NCI-H1092 treated with DMSO at 0.1 percent for 48 hours (cell line): Measurements from ENCODE around the gene CDK14.
A peak's percentile ranks its signal among the peaks of the same experiment; 100 is the strongest.

Source experiments
- DNase-seq: peaks from one replicate; lab custom pipeline; 2025; lab: John Stamatoyannopoulos, UW

Gene CDK14

GRCh38 chr7:90595801-90596670 is at the start of gene CDK14:
TSS of gene CDK14 (plus strand) at chr7:90596321. CDS start at chr7:90596628, 307 bp downstream.
- peak; percentile 85 for DNase-seq

DNA sequence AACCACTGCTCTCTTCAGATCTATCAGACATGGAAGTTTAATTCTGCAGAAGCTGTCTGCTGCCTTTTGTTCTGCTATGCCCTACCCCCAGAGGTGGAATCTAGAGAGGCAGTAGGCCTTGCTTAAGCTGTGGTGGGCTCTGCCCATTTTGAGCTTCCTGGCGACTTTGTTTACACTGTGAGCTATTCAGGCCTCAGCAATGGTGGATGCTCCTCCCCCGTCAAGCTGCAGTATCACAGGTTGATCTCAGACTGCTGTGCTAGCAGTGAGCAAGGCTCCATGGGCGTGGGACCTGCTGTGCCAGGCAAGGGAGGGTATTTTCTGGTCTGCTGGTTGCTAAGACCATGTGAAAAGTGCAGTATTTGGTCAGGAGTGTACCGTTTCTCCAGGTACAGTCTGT is 45.1 kb upstream of the CDK14 start:
- DNase-seq = no peak

DNA sequence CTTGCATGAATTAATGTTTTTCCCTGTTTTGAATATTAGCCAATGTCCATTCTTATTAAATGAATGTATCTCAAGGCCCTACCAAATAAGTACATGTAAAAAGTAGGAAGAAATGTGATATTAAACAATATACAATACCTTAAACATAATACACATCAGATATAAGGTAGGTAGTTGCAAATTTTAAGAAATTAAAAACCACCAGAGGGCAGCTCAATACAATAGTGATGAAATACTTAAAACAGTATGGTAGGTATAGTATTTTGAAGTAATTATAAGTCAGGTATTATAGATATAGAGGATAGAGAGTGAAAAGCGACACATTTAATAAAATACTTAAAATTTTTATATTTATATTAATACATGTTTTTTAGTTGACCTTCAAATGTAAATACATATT is 43.6 kb upstream of the CDK14 start:
- peak; percentile 32 for DNase-seq

DNA sequence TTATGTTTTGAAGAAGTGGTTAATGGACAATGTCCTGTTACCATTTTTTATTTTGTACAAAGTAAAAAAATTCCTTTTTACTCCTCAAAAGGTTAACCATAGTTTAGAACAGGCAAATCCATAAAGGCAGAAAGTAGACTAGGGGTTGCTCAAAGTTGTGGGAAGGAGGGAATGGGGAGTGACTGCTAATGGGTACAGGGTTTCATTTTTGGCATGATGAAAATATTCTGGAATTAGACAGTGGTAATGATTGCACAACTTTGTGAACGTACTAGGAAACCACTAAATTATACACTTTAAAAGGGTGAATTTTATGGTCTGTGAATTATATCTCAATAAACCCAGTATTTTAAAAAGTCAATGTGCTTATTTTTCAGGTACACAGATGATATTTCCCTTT is 35.4 kb upstream of the CDK14 start:
- no peak for DNase-seq

- no peak for DNase-seq
Observed at GRCh38 chr7:90563286-90563685, 32.8 kb upstream of the CDK14 start.

GRCh38 chr7:90564455-90564854 is 31.7 kb upstream of the CDK14 start:
- DNase-seq = no peak

DNA sequence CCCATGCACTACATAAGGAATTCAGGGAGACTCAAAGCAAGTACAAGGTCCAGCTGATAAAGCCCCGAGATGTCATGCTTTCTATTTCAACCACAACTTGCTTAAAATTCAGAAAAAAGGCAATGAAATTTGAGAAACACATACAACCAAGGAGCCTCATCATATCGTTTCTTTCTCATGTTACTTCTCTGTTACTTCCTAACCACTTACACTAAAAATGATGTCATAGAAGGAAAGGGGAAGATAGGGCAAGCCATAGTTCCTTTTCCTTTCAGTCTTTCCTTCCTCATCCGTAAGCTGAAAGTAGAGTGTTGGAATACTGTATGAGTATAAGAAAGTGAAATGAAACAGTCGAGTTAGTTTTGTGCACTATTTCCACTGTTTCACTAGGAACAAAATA is 27.9 kb upstream of the CDK14 start:
- no peak for DNase-seq

- no peak for DNase-seq
Observed at GRCh38 chr7:90569368-90569767, 26.8 kb upstream of the CDK14 start.

- no peak for DNase-seq
Observed at GRCh38 chr7:90570373-90570959, 25.7 kb upstream of the CDK14 start.

GRCh38 chr7:90574146-90574819 is 21.8 kb upstream of the CDK14 start:
- DNase-seq = no peak

GRCh38 chr7:90574820-90575187 is 21.3 kb upstream of the CDK14 start:
- no peak for DNase-seq

GRCh38 chr7:90579181-90579688 is 16.9 kb upstream of the CDK14 start:
- DNase-seq = no peak

DNA sequence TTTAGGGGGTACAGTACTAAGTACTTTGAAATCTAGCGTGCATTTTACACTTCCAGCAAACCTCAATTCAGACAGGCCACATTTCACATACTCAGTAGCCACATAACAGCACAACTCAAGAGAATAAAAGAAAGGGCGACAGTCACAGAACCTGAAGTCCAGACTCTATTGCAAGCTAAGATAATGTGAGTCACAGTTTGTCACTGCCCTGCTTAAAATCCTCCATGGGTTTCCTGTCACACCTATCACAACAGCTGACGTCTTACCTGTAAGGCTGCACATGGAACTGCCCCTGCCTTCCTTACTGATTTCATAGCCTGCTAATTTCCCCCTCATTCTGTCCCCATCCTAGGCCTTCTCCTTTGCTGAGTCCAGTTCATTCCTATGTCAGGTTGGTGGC is 16.1 kb upstream of the CDK14 start:
- DNase-seq = no peak

- no peak for DNase-seq
Observed at GRCh38 chr7:90582164-90582563, 14.0 kb upstream of the CDK14 start.

DNA sequence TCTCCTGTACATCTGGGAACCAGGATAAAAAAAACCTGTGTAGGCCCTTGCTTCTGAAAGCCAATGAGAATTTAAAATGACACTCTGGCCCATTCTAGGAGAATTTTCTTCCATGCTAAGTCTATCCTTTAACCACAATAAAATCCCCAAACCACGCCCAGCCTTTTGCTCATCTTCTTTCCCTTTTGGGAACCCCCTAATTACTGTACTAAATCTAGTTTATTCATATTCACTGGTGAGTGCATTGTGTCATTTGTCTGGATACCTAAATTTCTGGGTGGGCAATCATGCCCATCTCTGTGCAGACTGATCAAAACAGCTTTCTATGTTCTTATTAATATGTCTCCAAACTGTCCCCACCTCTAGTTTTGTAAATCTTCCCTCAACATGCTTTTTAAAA is 11.7 kb upstream of the CDK14 start:
- DNase-seq = no peak

- no peak for DNase-seq
Observed at GRCh38 chr7:90586091-90586490, 10.0 kb upstream of the CDK14 start.

- DNase-seq = no peak
Observed at GRCh38 chr7:90587766-90588165, 8.4 kb upstream of the CDK14 start.

- no peak for DNase-seq
Observed at GRCh38 chr7:90592033-90592432, 4.1 kb upstream of the CDK14 start.

DNA sequence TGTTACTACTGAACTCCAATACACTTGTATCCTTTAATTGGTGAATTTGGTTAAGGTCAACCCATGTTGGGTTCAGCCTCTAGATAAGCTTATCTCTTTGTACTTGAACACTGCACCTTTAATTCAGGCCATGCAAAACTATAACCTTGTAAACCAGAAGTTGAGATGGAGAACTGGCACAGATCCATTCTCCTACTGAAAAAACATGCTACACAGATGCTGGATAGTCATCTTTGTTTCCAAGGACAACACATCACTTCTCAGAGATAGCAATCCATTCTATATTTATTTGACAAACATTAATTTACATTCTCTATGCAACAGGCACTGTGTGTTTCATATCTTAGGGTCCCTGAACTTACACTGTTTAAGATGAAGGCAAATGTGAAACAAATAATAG is 2.9 kb upstream of the CDK14 start:
- DNase-seq = no peak

DNA sequence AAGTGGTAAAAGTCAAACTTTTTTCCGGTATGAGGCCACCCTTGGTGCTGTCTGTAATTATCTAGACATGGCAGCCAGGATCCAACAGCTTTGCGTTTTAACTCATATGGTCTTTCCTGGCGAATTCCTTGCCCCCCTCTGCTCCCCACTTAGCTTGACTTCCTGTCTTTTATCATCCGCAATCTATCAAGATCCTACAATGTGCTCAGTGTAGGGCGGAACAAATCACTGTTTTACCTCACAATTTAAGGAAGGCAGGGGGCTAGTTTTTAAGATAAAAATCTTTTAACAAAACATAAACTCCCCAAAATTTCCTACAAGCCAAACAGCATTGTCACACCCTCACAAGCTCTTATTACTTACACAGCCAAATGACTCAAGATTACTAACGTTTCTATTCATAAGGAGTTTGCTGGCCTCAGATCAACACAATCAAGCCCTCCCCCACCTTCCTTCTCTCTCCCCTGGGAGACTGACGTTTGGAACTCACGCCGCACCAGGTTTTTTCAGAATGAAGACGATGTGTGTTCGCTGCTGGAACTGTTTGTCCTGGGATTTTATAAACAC is 1.3 kb upstream of the CDK14 start:
- peak; percentile 55 for DNase-seq

- no peak for DNase-seq
Observed at GRCh38 chr7:90595342-90595800, 750 bp upstream of the CDK14 start.
